GM12892 (cell line): ENCODE data around the gene RNF133.

Experiments used
- POLR2A ChIP-seq: IDR thresholded peaks from 2 replicates; pipeline ENCODE4 v1.6.1; 2011; ENCODE audit warnings: low read depth, low read length, control low read depth
- POLR2AphosphoS5 ChIP-seq: IDR thresholded peaks from 2 replicates; pipeline ENCODE4 v1.6.1; 2011; ENCODE audit warnings: low read depth, low read length, control low read depth
- TAF1 ChIP-seq: IDR thresholded peaks from 2 replicates; pipeline ENCODE4 v1.6.1; 2011; ENCODE audit warnings: low read depth, mild to moderate bottlenecking, control low read depth, low read length, borderline replicate concordance

DNA sequence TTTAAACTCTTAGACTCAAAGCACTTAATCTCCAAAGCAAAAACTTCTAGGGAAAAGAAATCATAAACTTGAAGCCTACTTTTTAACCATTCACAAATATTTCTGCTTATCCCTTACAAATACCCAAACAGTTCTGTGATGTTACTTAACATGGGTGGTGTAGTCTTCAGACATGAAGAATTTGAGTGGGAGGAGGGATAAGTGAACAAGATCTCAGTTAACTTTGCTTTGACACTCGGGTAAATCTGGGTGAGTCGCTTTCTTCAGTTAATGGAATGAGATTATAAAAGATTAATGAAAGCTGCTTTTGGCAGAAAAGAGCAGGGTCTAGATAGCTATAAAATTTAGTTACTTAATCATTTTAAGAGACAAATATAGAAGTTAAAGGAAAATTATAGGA is 47.5 kb downstream of the RNF133 start:
- TF ChIP-seq POLR2A (no peak), TAF1 (no peak), POLR2AphosphoS5 (no peak)
